GM18526 (cell line): ENCODE measurements around the gene PROX1.

Source experiments
- POLR2A ChIP-seq: IDR thresholded peaks from 3 replicates; pipeline ENCODE4 v1.6.1; 2011; ENCODE audit not compliant: insufficient read length; ENCODE audit errors: extremely low read depth

The PROX1 gene

GRCh38 chr1:213976665-213977485, 10.9 kb upstream of the PROX1 start:
- no peak for TF ChIP-seq POLR2A

- TF ChIP-seq POLR2A, result no peak
Measured at GRCh38 chr1:213977486-213977842, 10.3 kb upstream of the PROX1 start.

- no peak for TF ChIP-seq POLR2A
Measured at GRCh38 chr1:213977909-213978308, 9.9 kb upstream of the PROX1 start.

- TF ChIP-seq POLR2A, result no peak
Measured at GRCh38 chr1:213979751-213980586, 7.8 kb upstream of the PROX1 start.

- no peak for TF ChIP-seq POLR2A
Measured at GRCh38 chr1:213980906-213981305, 6.9 kb upstream of the PROX1 start.

GRCh38 chr1:213982289-213982671, 5.5 kb upstream of the PROX1 start:
- no peak for TF ChIP-seq POLR2A

DNA sequence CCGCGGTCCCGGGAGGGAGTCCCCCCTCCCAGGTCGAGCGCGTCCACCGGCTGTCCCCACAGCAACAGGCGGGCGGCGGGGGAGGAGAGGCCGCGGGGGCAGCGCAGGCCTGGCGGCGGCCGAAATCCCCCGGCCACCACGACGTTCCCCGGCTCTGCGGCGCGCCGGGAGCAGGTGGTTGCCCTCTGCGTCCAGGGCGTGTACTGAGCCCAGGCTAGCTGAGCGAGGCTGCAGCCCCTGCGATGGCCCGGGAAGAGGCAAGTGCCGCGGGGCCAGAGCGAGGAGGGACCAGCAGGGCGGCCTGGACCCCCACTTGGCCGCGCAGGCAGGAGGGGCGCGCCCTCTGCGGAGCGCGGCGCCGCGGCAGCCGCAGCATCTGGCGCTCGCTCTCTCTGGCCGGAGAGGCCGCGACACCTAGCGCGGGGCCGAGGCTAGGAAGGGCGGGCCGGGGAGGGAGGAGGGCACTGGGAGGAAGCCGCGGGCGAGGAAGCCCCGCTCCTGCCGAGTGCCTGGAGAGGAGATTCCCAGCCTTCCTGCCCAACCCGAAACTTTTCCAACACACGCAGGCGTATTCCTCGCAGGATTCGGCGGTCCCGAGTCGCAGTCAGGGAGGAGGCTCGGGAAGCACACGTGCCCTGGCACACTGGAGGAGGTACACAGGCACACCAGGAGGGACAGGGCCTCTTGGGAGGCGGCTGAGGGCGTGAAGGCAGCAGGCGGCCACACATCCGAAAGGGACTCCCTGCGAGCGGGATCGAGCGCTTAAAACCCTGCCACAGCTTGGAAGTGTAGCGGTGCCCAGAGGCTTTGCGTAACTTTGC, 4.9 kb upstream of the PROX1 start:
- no peak for TF ChIP-seq POLR2A

DNA sequence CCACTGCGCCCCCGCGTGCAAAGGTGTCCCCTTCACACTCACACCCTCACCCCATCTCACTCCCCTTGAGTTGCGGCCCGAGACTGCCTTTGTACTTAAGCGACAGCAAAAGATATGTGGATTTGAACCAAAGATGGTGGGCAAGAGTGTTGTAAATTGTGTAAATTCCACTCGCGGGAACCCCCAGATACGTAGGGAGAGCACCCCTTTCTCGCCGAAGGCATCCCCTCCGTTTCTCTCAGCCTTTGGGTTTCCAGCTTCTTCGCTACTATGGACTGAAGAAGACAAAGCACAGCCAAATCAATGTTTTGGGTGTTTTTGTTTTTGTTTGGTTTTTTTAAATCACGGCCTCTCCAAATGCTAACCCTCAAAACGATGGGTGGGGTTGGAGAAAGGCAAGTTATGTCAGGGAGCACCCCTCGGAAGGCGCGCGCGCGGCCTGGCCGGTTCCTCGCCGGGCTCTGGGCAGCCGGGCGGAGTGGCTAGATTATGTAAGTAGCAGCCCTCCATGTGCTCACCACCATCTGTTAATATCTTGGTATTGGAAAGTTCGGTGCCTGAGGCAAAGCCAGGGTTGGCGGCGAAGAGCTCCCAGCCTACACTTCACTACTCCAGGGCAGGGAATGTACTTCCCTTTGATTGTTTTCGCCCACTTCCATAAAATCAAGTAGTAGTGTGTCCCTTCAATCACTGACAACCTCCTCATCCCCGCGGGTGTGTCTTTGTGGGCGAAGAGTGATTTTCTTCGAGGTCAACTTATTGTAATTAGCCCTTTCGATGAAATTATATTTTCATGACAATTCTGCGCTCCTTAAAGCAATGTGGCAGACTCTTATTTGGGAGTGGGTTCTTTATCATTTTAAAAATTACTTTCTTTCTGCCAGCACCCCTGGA, 4.0 kb upstream of the PROX1 start:
- TF ChIP-seq POLR2A, result no peak

DNA sequence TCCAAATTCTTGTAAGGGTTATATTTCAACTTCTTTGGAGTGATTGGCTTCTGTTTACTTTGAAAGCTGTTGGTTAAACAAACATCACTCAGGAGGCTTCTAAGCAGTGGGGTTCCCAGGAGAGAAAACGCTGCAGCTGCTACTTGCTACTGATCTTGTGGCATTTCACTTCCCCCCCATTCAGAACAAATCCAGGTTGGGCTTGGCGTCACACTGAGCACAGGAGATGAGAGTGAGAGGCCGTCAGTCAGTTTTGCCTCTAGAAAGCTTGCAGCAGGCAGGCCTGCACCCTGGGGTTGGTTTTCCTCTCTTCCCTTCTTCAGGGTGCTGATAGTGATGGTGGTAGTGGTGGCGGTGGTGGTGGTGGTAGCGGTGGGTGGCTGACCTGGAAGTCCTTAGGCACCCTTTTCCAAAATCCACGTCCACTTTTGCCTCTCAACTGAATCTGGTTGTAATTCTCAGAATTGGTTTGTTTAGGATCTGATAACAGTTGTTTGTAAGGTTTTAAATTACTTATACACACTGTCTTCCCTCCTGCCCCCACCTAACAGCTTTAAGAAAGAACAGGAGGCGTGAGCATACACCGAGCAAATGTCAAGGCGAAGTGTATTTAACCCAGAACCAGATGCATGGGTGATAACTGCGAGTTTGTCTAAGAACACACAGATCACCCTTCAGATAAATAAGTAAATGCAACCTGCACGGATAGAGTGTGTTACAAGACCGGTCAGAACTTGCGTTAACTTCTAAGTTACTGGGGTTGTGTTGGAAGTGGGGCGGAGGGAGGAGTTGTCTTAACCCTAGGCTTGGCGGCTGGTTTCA, 3.2 kb upstream of the PROX1 start:
- TF ChIP-seq POLR2A, result no peak

- TF ChIP-seq POLR2A, result no peak
Measured at GRCh38 chr1:213985209-213986019, 2.4 kb upstream of the PROX1 start.

DNA sequence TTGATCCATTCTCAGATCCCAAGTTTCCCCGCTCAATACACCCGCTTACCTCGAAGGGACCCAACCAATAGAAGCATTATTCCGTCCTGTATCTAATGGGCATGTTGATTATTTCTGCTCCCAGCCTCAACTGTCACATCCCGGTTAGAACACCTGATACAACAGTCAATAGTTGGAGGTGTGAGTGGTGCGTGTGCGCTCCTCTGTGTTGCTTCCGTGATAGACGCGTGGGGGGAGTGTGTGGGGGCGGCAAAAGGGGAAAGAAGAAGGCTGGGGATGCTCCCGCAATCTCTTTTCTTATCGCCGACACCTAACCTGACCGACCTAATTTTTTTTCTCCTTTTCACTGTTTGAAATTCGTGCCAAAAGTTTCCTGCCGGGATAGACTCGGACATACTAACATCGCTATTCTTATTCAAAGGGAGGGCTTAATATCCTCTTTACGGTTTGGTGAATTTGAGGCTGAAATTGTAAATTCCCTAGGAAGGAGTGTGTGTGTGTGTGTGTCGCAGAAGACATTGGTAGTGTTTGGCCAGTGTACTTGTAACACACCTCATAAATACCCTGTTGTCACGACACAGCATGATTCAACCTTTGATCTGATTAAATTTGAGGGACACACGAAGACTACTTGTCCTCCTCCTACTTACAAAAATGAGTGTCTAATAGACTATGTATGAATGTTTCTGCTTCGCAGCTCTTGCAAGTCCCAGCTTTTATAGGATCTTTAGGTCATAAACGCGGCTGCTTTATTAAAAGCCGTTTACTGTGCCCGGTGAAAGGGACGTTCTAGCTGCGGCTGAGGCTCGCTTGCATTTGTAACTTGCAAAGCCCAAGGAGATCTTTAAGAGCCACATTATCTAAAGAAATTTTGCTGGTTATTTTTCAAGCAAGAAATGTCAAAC, 1.5 kb upstream of the PROX1 start:
- no peak for TF ChIP-seq POLR2A

DNA sequence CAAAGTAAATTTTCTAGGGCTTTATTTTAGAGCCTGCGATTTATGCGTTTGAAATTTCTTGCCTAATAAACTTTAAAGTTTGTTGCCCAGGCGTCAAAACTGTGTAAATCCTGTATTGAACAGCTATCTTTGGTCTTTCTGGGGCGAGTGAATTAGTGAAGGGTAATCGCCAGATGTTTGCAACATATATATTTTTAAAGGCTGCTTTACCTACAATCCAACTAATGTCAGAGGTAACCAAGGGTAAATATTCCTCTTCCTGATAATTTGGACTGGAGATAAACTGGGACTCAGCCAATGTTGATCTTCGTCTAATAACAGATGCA, 885 bp upstream of the PROX1 start:
- TF ChIP-seq POLR2A, result no peak
